BE2C (cell line): ENCODE measurements around the gene COMT.

Source experiments
- DNase-seq: peaks from one replicate; pipeline ENCODE4 v3.0.0-alpha.2; 2020
- H3K27me3 ChIP-seq: fragments of 250-450 bp; sonication (Bioruptor Pico); 2 replicates; pipeline ENCODE4 v1.5.1; 2020; ENCODE audit warnings: mild to moderate bottlenecking
- H3K36me3 ChIP-seq: fragments of 250-450 bp; sonication (Bioruptor Pico); 2 replicates; pipeline ENCODE4 v1.5.1; 2020; ENCODE audit warnings: mild to moderate bottlenecking
- H3K4me1 ChIP-seq: fragments of 250-450 bp; sonication (Bioruptor Pico); 2 replicates; pipeline ENCODE4 v1.5.1; 2020
- H3K4me3 ChIP-seq: 2 replicates; pipeline ENCODE4 v1.5.1; 2011; ENCODE audit warnings: low read depth, low read length
- H3K9me3 ChIP-seq: fragments of 250-450 bp; sonication (Bioruptor Pico); 2 replicates; pipeline ENCODE4 v1.5.1; 2020
- TF ChIP-seq, protein P1 (sequence below): IDR thresholded peaks from 2 replicates; pipeline ENCODE4 v1.5.1; 2012; ENCODE audit warnings: mild to moderate bottlenecking, low read depth, low read length

The COMT gene

DNA sequence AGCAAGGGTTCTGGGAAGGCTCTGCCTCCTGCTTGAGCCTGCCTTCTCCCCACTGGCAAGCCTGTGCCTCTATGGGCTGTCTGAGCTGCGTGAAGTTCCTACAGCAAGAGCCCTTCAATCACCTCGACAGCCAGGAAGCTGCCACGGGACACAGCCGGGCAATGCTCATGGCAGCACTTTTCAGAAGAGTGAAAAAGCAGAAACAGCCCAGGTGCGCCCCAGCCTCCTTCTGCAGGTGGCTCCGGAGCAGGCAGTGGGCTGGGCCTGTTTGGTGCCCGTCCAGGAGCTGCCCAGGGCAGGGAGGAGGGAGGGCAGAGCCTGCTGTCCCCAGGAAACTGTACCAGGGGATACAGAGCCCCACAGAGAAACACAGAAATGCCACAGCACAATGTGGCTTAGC lies 24.6 kb upstream of the COMT start:
- TF ChIP-seq, protein P1, sequence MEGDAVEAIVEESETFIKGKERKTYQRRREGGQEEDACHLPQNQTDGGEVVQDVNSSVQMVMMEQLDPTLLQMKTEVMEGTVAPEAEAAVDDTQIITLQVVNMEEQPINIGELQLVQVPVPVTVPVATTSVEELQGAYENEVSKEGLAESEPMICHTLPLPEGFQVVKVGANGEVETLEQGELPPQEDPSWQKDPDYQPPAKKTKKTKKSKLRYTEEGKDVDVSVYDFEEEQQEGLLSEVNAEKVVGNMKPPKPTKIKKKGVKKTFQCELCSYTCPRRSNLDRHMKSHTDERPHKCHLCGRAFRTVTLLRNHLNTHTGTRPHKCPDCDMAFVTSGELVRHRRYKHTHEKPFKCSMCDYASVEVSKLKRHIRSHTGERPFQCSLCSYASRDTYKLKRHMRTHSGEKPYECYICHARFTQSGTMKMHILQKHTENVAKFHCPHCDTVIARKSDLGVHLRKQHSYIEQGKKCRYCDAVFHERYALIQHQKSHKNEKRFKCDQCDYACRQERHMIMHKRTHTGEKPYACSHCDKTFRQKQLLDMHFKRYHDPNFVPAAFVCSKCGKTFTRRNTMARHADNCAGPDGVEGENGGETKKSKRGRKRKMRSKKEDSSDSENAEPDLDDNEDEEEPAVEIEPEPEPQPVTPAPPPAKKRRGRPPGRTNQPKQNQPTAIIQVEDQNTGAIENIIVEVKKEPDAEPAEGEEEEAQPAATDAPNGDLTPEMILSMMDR = no peak
- Histone ChIP-seq H3K9me3 (peaks cover 2% of the 10 kb centered on the region; the same call in 1 of the 2 replicates), H3K36me3 (peaks cover 33% of the 10 kb centered on the region), H3K4me3 (no peak overlapping the region), H3K27me3 (no peaks in the 10 kb centered on the region), H3K4me1 (no peaks in the 10 kb centered on the region)
- DNase-seq = no peak

DNA sequence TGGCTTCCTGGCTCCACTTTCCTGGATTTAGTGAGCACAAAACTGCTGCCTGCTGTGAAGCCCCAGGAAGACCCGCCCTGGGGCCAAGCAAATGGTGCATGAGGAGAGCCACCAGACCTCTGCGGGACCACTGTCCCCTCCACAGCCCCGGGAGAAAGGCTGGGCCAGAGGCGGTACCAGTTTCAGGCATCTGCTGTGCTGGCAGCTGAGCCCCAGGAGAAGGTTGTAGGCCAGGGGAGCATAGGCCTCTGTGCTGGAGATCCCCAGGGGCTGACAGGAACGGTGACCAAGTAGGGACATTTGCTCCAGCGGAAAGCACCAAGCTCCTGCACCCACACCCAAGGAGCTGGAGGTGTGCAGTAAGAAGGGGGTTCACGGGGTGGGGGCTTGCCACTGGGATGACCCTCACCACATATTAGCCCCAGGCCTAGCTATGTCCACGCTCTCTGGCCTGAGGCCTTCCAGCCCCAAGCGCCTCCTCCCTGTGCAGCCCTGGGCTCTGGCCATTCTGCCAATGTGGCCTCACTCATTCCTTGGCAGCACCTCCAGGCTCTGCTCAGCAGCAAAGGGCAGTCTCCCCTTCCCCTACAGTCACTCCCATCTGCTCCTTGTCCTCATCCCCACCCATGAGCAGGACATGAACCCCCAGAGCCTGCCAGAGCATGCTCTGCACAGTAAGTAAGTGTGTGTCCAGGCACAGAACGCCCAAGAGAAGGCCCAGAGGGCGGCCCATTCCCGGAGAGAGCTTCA lies 24.0 kb upstream of the COMT start:
- DNase-seq = no peak
- no peak overlapping the region for H3K4me3 ChIP-seq
- H3K36me3 ChIP-seq = peaks cover 33% of the 10 kb centered on the region
- no peaks in the 10 kb centered on the region for H3K4me1 ChIP-seq
- TF ChIP-seq, protein P1 = no peak
- H3K27me3 ChIP-seq = no peaks in the 10 kb centered on the region
- peaks cover 2% of the 10 kb centered on the region; the same call in 1 of the 2 replicates for H3K9me3 ChIP-seq

- H3K9me3 ChIP-seq = peaks cover 2% of the 10 kb centered on the region; the same call in 1 of the 2 replicates
- H3K36me3 ChIP-seq = peaks cover 29% of the 10 kb centered on the region
- TF ChIP-seq, protein P1 = no peak
- peak; percentile 26 for DNase-seq
- H3K4me3 ChIP-seq = no peak overlapping the region
- no peaks in the 10 kb centered on the region for H3K4me1 ChIP-seq
- H3K27me3 ChIP-seq = no peaks in the 10 kb centered on the region
These were observed 23.1 kb upstream of the COMT start for GRCh38 chr22:19918332-19919106.

GRCh38 chr22:19919701-19920363 lies 21.7 kb upstream of the COMT start:
- DNase-seq = no peak
- H3K4me3 ChIP-seq = no peak overlapping the region

DNA sequence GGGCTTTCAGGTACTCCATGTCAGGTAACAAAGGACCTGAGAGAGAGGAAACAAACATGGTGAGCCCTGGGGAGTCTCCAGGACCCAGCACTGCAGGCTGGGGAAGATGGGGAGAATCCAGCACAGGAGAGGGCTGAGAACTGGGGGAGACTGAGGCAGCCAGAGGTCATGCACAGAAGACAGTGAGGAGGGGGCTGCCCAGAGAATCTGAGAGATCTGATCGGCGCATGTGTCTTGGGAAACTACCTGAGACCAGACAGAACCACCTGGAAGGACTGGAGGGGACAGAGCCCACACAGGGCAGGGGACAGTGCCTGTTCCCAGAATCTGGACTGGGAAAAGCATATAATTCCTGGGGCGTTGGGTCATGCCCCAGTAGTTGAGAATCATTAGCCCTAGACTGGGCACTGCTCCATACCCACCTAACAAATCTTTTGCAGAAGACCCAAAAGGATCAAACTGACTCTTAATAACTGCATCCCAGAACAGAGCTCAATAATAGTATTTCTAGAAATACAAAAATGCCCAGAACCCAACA lies 20.0 kb upstream of the COMT start:
- Histone ChIP-seq H3K9me3 (no peaks in the 10 kb centered on the region), H3K4me1 (no peaks in the 10 kb centered on the region), H3K36me3 (peaks cover 11% of the 10 kb centered on the region), H3K4me3 (no peak overlapping the region), H3K27me3 (no peaks in the 10 kb centered on the region)
- TF ChIP-seq, protein P1 = no peak
- no peak for DNase-seq

More at GRCh38 chr22:19919701-19920363, 21.7 kb upstream of the COMT start:
- H3K9me3 ChIP-seq = no peaks in the 10 kb centered on the region
- peaks cover 18% of the 10 kb centered on the region for H3K36me3 ChIP-seq
- TF ChIP-seq, protein P1 = no peak
- no peaks in the 10 kb centered on the region for H3K4me1 ChIP-seq
- H3K27me3 ChIP-seq = no peaks in the 10 kb centered on the region
